GM13976 (cell line): ENCODE data around the gene AMPH.
"Not testable (repeated sequence)": the region's sequence is repeated elsewhere in the genome, so short reads cannot be mapped to it uniquely, and the experiment has no call there.

ENCODE experiments used
- DNase-seq: peaks from one replicate; pipeline ENCODE4 v3.0.0; 2012; ENCODE audit warnings: low spot score
- CTCF ChIP-seq: IDR thresholded peaks from 2 replicates; pipeline ENCODE4 v1.5.1; 2012; ENCODE audit warnings: borderline replicate concordance, mild to moderate bottlenecking; ENCODE audit not compliant: insufficient read depth; ENCODE audit errors: extremely low read depth, missing control alignments, control extremely low read depth
- in situ Hi-C: fragments of 300-500 bp; cut with MboI; formaldehyde crosslinking; loops from one replicate; pipeline ENCODE4 v1.12.0; 2022; ENCODE audit warnings: low sequenced_read_pairs, mixed read lengths, inconsistent platforms; ENCODE audit not compliant: unreplicated experiment

Gene AMPH

GRCh38 chr7:38592737-38593288, 38.4 kb downstream of the AMPH start:
- no peak for TF ChIP-seq CTCF
- no peak for DNase-seq
- in situ Hi-C loops: no loop called here

GRCh38 chr7:38585572-38586354, 45.4 kb downstream of the AMPH start:
- in situ Hi-C loops: no loop called here
- DNase-seq: no peak
- TF ChIP-seq CTCF: no peak

- TF ChIP-seq CTCF: no peak
- DNase-seq: no peak
- in situ Hi-C loops: no loop called here
Measured at GRCh38 chr7:38584443-38585210, 46.5 kb downstream of the AMPH start.

GRCh38 chr7:38580485-38580884, 50.7 kb downstream of the AMPH start:
- in situ Hi-C loops: no loop called here
- TF ChIP-seq CTCF: no peak
- DNase-seq: no peak

GRCh38 chr7:38574086-38574485, 57.1 kb downstream of the AMPH start:
- no peak for TF ChIP-seq CTCF
- in situ Hi-C loops: no loop called here
- no peak for DNase-seq

GRCh38 chr7:38571620-38572019, 59.6 kb downstream of the AMPH start:
- in situ Hi-C loops, DNase-seq: not testable (repeated sequence)

- in situ Hi-C loops: no loop called here
- DNase-seq: no peak
- TF ChIP-seq CTCF: no peak
Measured at GRCh38 chr7:38568497-38568896, 62.7 kb downstream of the AMPH start.
